GM21717 (cell line): ENCODE measurements around the gene KCNC3.

Experiments
- ATAC-seq: cut with Tn5 transposase; IDR thresholded peaks from one replicate; pipeline ENCODE4 v1.9.1; 2021; ENCODE audit warnings: mild to moderate bottlenecking, moderate library complexity; ENCODE audit not compliant: unreplicated experiment

The KCNC3 gene

DNA sequence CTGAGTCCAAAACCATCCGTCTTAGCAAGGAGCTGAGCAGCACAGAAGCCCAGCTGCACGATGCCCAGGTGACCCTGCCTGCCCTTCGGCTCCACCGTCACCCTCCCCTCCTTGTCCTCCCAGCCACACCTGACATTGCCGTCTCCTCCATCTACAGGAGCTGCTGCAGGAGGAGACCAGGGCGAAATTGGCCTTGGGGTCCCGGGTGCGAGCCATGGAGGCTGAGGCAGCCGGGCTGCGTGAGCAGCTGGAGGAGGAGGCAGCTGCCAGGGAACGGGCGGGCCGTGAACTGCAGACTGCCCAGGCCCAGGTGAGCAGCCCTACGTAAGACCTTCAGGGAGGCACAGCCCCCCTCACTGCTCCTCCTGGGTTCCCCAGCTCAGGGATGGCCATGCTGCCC lies 49.1 kb downstream of the KCNC3 start:
- ATAC-seq = no peak

- no peak for ATAC-seq
These were observed 51.1 kb downstream of the KCNC3 start for GRCh38 chr19:50277966-50278580.

- ATAC-seq = no peak
These were observed 52.7 kb downstream of the KCNC3 start for GRCh38 chr19:50276370-50277063.

- no peak for ATAC-seq
These were observed 53.4 kb downstream of the KCNC3 start for GRCh38 chr19:50275577-50276368.

GRCh38 chr19:50273821-50274220 lies 55.4 kb downstream of the KCNC3 start:
- no peak for ATAC-seq

GRCh38 chr19:50272263-50272897 lies 56.8 kb downstream of the KCNC3 start:
- no peak for ATAC-seq

GRCh38 chr19:50269653-50270052 lies 59.5 kb downstream of the KCNC3 start:
- no peak for ATAC-seq

DNA sequence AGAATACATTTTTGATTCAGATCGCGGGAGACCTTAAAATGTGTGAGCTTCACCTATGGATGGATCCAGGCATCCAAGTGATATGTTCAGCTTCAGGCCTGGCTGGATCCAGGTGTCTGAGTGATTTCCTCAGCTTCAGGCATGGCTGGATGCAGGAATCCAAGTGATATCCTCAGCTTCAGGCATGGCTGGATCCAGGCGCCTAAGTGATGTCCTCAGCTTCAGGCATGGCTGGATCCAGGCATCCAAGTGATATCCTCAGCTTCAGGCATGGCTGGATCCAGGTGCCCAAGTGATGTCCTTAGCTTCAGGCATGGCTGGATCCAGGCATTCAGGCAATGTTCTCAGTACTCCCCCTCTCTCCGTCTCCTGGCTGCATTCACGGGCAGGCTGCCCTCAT lies 60.7 kb downstream of the KCNC3 start:
- no peak for ATAC-seq

- ATAC-seq = no peak
These were observed 61.1 kb downstream of the KCNC3 start for GRCh38 chr19:50268041-50268440.

DNA sequence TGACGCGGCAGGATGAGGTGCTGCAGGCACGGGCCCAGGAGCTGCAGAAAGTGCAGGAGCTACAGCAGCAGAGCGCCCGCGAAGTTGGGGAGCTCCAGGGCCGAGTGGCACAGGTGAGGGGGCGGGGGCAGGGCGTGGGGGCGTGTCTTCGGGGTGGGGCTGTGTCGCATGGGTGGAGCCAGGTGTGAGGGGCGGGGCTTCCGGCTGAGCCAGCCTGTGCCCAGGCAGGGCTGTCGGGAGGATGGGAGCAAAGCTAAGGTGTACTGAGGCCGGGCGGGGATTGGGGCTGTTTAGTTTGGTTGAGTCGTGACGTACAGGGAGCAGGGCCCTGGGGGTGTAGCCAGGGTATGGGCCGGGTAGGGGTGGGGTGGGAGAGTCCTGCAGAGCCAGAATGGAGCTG lies 62.3 kb downstream of the KCNC3 start:
- ATAC-seq = no peak

DNA sequence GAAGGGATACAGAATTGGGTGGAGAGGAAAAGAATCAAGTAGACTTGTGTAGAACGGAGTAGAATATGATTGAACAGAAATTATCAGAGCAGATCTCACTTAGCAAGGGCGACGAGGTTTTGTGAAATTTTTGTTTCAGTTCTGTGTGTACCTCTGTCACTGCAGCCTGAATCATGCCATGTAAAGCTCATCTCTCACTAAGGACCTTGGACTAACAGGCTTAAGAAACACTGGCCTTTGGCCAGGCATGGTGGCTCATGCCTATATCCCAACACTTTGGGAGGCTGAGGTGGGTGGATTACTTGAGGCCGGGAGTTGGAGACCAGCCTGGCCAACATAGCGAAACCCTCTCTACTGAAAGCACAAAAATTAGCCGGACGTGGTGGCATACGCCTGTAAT lies 63.1 kb downstream of the KCNC3 start:
- no peak for ATAC-seq

DNA sequence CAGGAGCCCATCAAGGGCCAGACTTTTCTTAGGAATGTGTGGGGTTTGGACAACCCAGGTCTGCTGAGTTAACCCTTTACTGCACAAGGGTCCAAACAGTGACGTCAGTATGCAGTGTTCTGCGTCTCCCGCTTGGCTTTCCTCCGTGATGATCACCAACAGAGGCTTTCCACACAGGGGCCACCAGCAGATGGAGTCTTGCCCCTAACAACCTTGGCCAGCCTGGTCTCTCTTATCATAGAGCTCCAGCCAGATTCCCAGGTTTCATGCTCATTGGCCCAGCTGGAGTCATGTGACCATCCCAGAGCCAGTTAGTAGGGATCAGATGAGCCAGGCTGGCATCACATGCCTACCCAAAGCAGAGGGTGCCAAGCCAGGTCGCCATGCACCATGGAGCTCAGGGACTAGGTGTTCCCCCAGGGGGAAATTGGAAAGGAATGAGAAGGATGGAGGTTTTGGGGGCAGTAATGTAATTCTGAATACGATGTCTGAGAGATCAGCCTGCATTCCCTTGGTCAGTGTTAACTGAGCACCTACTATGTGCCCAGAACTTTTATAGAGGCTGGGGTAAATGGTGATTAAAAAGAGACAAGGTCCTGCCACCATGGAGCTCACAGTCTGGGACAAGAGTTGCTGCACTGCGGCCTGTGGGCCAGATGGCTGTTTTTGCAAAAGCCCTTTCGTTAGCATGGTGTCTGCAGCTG lies 64.5 kb downstream of the KCNC3 start:
- no peak for ATAC-seq

- ATAC-seq = no peak
These were observed 66.0 kb downstream of the KCNC3 start for GRCh38 chr19:50263176-50263575.
